HG02763 (cell line): Measurements from ENCODE around the gene TBX2.
A peak's percentile ranks its signal among the peaks of the same experiment; 100 is the strongest.

Source experiments
- ATAC-seq: cut with Tn5 transposase; IDR thresholded peaks from one replicate; pipeline ENCODE4 v1.9.1; 2021; ENCODE audit warnings: mild to moderate bottlenecking, moderate library complexity; ENCODE audit not compliant: unreplicated experiment

Gene TBX2

DNA sequence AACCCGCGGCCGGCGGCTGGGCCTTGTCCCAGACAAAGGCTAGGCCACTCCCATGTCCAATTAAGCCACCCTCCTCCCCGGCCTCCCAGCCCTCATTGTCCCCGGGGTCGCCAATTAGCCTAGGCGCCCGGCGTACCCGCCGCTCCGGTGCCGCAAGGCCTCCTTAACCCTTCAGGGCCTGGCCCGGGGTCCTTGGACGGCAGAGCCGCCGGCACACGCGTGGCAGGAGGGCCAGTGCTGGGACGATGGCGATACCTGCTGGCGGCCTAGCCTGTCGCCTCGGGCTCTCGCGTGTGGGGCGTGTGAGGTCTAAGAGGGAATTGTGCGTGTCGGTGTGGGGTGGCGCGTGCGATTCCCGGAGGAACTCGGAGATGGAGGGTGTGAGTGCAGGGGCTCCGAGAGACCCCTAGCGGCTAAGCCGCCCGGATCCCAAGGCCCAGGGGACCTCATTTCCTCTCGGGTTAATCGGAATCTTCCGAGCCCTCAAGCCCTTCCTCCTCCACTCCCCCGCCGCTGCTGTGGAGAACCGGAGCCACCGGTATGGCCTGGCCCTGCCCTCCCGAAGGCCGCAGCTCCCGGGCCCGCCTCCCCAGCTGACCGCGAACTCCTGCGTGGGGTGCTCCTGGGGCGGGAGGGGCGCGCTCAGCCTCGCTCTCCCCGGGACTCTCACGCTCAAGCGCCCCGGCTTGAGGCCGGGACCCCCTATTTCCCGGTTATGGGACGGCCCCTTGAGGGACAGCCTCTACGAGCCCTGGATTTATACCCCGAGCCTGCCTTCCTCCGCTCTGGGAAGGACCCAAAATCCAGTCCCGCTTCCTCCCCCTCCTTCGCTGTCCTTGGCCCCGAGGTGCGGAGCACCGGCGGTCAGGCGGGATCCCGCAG lies 11.9 kb downstream of the TBX2 start:
- no peak for ATAC-seq

GRCh38 chr17:61412143-61412859 lies 12.7 kb downstream of the TBX2 start:
- ATAC-seq, result peak; percentile 76

DNA sequence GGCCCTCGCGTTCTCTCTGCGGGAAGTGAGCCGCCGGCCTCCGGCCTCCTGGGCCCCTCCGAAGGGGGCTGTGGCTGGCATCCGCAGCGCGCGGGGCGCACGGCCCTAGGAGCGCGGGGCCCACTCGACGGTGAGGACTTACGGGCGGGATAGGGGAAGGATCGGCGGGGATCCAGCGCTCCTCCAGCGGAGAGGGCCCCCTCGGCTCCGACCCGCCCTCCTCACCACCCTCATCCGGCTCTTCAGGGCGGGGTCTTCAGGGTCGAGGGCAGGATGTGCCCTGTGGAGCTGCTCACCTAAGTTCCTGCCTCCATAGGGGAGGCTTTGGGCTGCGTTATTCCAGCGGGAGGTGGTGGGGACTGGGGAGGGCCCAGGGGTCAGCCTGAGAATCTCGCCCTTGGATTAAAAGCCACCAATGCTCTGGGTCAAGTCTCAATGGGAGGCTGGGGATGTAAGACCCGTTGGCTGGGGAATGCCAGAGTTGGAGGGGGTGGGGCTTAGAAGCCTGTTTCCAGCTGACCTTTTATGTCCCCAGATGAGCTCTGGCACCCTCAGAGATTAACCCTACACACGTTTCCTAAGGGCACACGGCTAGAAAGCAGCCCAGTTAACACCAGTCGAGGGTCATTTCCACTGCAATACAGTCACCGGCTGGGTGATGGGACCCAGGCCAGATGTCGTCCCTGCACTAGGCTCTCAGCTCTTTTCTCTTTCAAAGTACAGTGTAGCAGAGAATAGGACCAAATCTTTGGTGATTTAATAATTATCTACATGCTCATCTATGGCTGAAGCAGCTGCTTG lies 13.4 kb downstream of the TBX2 start:
- ATAC-seq, result no peak

DNA sequence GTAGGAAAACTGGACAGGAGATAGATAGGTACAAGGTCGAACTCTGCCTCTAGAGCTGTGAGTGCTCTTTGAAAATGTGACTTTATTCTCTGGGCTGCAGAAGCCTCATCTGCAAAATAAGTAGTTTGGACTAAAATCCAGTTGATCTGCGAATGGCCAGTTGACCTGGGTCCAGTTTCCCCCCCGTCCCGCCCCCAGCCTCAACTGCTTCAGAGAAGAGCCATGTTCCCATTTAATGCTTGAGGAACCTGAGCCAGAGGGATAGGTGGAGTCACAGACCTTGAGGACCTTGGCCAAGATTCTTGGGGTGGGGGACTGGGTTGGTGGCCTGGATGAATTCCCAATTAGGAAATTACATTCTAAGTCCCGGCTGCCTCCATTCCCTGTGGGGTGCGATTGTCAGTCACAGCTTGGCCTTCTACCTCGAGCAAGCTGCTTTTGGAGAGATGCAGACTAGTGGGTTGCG lies 14.1 kb downstream of the TBX2 start:
- ATAC-seq, result no peak

- ATAC-seq, result no peak
Measured at GRCh38 chr17:61414141-61414935, 14.7 kb downstream of the TBX2 start.

- no peak for ATAC-seq
Measured at GRCh38 chr17:61414936-61415251, 15.3 kb downstream of the TBX2 start.

GRCh38 chr17:61415374-61416210 lies 15.9 kb downstream of the TBX2 start:
- ATAC-seq, result no peak

DNA sequence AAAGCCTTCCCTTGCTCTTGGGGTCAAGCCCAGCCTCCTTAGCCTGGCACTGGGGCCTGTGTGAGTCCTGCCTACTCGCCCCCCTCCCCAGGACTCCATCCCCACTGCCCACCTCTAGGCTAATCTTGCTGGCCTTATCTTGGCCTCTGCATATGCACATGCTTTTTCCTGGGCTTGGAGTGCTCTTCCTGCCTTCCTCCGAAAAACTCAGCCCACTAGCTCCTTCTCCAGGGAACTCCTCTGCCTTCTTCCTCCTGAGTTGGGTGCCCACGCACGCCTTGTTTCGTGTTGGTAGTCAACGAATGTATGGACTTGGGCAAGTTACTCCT lies 16.5 kb downstream of the TBX2 start:
- no peak for ATAC-seq

DNA sequence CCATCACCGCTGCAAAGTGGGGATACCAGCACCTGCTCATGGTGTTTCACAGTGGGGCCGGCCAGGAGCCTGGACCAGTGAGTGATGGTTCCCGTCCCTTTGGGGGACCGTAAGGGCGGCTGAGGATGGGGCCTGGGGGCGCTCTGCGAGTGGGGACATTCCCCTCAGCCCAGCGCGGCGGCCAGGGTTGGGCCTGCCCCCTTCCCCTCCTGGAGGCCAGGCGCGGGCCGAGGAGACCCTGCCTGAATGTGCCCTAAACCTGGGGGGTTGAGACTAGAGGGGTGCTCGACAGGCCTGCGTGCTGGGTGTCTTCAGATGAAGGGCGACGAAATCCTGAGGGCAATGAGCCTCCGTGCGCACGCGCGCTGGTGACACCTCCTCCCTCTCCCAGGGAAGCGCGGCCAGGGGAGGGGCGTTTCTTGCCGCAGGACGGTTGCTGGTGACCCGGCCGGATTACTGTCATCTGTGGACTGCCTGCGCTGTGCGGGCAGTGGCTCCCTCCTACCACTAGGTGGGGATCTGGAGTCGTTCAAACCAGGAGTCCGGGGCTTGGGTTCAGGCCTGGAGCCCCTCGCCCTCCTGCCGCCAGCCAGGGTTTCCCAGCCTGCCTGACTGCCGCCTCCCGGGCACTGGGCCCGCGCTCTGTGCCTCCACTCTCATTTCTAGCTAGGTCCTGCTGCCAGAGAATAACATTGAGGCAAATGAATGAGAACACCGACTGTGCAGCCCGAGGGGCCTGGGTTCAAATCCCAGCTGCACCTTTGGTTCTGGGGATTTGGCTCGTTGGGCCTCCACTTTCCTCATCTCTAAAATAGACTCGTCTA lies 17.1 kb downstream of the TBX2 start:
- ATAC-seq, result no peak

DNA sequence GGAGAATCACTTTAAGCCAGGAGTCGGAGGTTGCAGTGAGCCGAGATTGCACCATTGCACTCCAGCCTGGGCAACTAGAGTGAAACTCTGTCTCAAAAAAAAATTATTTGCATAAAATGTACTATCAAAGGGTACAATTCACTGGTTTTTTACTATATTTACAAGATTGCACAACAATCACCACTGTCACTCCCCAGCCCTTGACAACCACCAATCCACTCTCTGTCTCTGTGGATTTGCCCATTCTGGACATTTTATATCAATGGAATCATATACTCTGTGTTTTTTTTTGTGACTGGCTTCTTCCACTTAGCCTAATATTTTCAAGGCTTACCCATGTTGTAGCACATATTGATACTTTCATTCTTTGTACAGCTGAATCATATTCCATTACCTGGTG lies 18.8 kb downstream of the TBX2 start:
- no peak for ATAC-seq

DNA sequence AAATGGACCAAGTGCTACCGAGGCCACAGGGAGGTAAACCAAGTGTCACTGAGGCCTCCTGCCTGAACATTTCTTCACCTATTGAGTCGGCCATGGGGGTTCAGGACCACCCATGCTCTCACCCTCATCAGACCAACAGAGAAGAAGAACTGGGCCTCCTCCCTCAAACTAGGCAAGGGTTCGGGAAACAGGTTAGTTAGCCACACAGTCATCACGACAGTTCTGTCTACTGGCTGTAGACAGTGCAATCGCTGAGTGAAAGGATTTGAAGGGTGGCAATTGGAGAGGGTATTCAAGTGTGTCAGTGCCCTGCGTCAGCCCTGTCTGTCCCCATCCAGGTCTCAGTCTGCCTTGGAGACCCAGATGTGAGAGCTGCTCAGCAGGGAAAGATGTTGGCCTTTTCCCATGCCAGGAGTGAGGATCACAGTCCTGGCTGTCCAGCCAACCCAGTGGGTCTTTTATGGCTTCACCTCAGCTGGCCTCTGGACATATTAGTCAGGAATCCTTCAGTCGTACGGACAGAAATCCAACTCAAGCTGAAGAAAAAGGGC lies 19.9 kb downstream of the TBX2 start:
- no peak for ATAC-seq

- no peak for ATAC-seq
Measured at GRCh38 chr17:61420052-61420451, 20.4 kb downstream of the TBX2 start.

DNA sequence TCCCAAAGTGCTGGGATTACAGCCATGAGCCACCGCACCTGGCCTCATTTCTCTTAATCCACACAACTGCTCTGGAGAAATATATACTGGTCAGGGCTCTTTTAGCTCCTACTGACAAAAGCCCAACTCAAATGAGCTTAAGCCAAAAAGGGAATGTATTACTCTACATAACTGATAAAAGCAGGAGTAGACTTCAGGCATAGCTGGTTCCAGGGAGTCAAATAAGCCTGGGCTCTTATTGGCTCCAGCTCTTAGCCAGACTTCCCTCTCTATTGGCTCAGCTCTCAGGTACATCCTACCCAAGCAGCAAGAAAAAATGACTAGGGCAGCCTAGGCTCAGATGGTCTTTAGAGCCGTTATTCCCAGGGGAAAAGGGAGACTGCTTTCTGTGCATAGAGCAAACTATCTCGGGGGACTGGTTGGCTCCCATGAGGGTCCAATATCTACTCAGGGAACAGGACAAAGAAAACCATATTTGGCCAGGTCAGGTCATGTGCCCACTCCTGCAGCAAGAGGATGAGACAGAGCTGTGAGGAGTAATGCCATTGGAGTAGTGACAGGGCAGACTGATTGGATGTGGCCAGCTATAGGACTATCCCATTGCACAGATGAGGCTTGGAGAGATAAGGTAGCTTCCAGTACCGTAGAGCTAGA lies 21.2 kb downstream of the TBX2 start:
- ATAC-seq, result no peak

DNA sequence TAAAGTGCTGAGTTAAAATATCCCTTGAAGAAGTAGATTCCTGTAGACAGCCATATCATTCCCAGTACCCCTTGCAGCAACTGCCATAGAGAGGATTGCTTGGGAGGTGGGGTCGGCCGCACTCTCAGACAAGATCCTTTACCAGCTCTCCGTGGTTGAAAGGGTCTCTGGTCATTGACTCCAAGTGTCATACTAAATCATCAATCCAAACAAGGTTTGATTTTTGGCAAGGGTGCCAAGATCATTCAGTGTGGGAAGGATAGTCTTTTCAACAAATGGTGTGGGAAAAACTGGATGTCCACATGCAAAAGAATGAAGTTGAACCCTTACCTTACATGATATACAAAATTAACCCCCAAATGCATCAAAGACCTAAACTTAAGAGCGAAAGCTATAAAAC lies 21.8 kb downstream of the TBX2 start:
- no peak for ATAC-seq

DNA sequence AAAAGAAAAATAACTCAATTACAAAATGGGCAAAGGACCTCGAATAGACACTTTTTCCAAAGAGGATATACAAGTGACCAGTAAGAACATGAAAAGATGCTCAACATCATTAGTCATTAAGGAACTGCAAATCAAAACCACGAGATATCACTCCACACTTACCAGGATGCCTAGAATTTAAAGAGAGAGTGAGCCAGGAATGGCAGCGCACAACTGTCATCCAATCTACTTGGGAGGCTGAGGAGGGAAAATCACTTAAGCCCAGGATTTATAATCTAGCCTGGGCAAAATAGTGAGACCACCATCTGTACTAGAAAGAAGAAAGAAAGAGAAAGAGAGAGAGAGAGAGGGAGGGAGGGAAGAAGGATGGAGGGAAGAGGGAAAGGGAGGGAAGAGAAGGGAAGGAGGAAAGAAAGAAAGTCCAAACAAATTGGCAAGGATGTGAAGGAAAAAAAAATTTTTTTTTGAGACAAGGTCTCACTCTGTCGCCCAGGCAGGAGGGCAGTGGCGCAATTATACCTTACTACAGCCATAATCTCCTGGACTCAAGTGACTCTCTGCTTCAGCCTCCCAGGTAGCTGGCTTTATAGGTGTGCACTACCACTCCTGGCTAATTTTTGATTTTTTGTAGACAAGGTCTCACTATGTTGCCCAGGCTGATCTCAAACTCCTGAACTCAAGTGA lies 22.6 kb downstream of the TBX2 start:
- ATAC-seq, result no peak

DNA sequence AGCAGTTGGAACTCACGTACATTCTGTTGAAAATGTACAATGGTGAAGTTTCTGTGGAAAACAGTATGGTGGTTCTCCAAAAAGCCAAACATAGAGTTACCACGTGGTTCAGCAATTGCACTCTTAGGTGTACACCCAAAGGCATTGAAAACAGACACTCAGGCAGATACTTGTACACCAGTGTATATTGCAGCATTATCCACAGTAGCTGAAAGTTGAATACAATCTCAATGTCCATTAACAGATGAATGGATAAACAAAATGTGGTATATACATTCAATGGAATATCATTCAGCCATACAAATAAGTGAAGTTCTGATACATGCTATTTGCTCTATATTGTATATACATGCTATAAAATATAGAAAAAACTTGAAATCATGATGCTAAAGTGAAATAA lies 23.2 kb downstream of the TBX2 start:
- no peak for ATAC-seq

- no peak for ATAC-seq
Measured at GRCh38 chr17:61423967-61424649, 24.5 kb downstream of the TBX2 start.
